Sigmoid colon (tissue), 4 donors: ENCODE data around the gene TMEM258.

ENCODE experiments used
- CTCF ChIP-seq, 4 experiments: fragments of 450-650 bp in 3 of 4; fragments of 200-600 bp in 1 of 4; IDR thresholded peaks; one replicate each; pipeline ENCODE4 v1.5.1; 2016 to 2019; ENCODE audit warnings: antibody characterized with exemption in 4 of 4, mild to moderate bottlenecking in 3 of 4, moderate library complexity in 2 of 4
- POLR2AphosphoS5 ChIP-seq, 4 donors: sonication (generic); formaldehyde crosslinking; IDR thresholded peaks; one replicate each; pipeline ENCODE4 v1.6.1; 2017; ENCODE audit warnings: antibody characterized with exemption in 4 of 4

DNA sequence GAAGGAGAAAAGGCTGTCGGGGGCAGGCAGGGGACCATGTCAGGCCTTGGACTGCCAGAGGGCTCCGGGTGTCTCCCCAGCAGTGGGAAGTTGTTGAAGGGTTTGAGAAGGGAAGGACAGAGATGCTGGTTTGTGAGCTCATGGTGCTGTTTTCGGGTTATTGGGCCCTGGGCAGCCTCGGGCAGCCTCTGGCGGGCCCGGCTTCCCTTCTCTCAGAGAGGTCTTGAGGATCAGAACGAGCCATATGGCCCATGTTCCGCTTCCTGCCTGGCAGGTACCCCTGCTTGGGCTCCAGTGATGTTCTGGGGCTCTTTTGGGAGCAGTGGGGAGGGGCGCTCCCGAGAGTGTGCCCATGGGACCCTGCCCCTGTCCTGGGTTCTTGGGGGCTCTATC lies 30.2 kb downstream of the TMEM258 start:
- no peak for TF ChIP-seq CTCF (IDR thresholded peaks at IDR 0.05)
- TF ChIP-seq POLR2AphosphoS5 (IDR thresholded peaks at IDR 0.05): no peak
